CD4-positive, alpha-beta T cell (primary cell): Measurements from ENCODE around the gene SORCS2. TPM values are rescaled to one million over a fixed set of nuclear protein-coding genes. Genes with fewer than 3 reads are reported as not detected.

Experiments used
- ATAC-seq: fragments of 200-7000 bp; cut with Tn5 transposase; one replicate; pipeline ENCODE4 v1.10.0; 2022; ENCODE audit warnings: mild to moderate bottlenecking; ENCODE audit not compliant: poor library complexity
- CTCF ChIA-PET: fragments of 350-600 bp; sonication (Branson Sonifier 250); formaldehyde crosslinking; loops from one replicate; lab custom pipeline; 2021; ENCODE audit warnings: antibody characterized with exemption, inconsistent platforms; lab: Charles Lee
- POLR2A ChIA-PET: fragments of 350-600 bp; sonication (Branson Sonifier 250); formaldehyde crosslinking; loops from one replicate; lab custom pipeline; 2021; ENCODE audit warnings: antibody characterized with exemption, inconsistent platforms; lab: Charles Lee
- DNase-seq, 14 experiments: peaks; one replicate each; pipeline ENCODE4 v3.0.0-alpha.2; 2013 to 2020; ENCODE audit warnings: mixed read lengths in 2 of 14
- H3K27ac ChIP-seq, 2 donors: one replicate each; pipeline versions ENCODE4 v1.5.1 to v1.7.0; 2013; ENCODE audit warnings: low read length in 2 of 2, low read depth in 1 of 2, mild to moderate bottlenecking in 1 of 2
- H3K27me3 ChIP-seq, 2 experiments: 1 replicate in 1 of 2; 2 replicates in 1 of 2; pipeline versions ENCODE4 v1.6.1 to v1.7.0; 2013; ENCODE audit warnings: low read length in 2 of 2, control low read depth in 1 of 2, mild to moderate bottlenecking in 1 of 2, moderate library complexity in 1 of 2; ENCODE audit not compliant: insufficient read depth in 2 of 2, control insufficient read depth in 1 of 2
- H3K36me3 ChIP-seq: one replicate; pipeline ENCODE4 v1.6.1; 2013; ENCODE audit warnings: low read length, control low read depth; ENCODE audit not compliant: insufficient read depth
- H3K4me1 ChIP-seq: one replicate; pipeline ENCODE4 v1.6.1; 2013; ENCODE audit warnings: low read length, control low read depth; ENCODE audit not compliant: insufficient read depth
- H3K4me3 ChIP-seq: one replicate; pipeline ENCODE4 v1.5.1; 2013; ENCODE audit warnings: mild to moderate bottlenecking, low read length, moderate library complexity
- H3K9me3 ChIP-seq, 2 experiments: 1 replicate in 1 of 2; 2 replicates in 1 of 2; pipeline versions ENCODE4 v1.6.1 to v1.7.0; 2013; ENCODE audit warnings: low read length in 2 of 2, mild to moderate bottlenecking in 2 of 2, control low read depth in 1 of 2, moderate library complexity in 1 of 2; ENCODE audit not compliant: control insufficient read depth in 1 of 2, insufficient read depth in 1 of 2
- H3K27ac Mint-ChIP-seq: one replicate; pipeline ENCODE4 v1.8.0; 2020; ENCODE audit warnings: mixed read lengths
- H3K27me3 Mint-ChIP-seq: one replicate; pipeline ENCODE4 v1.8.0; 2021; ENCODE audit warnings: mixed read lengths
- H3K36me3 Mint-ChIP-seq: one replicate; pipeline ENCODE4 v1.8.0; 2021; ENCODE audit warnings: low read depth, mixed read lengths
- H3K4me1 Mint-ChIP-seq: one replicate; pipeline ENCODE4 v1.8.0; 2021; ENCODE audit warnings: low read depth, mixed read lengths
- H3K4me3 Mint-ChIP-seq: one replicate; pipeline ENCODE4 v1.8.0; 2020; ENCODE audit warnings: mild to moderate bottlenecking, mixed read lengths
- H3K9me3 Mint-ChIP-seq: one replicate; pipeline ENCODE4 v1.8.0; 2020; ENCODE audit warnings: mixed read lengths
- intact Hi-C, 2 experiments: fragments of 100-400 bp; cut with DNase I in 1 of 2; cut with micrococcal nuclease in 1 of 2; formaldehyde crosslinking; loops; one replicate each; pipeline versions ENCODE4 v1.15.1 to v1.9.0; 2023 to 2025; cut with DNase I, micrococcal nuclease
- total RNA-seq, 174 experiments: library from RNA in 2 of 174; stranded (reverse) in 2 of 174; gene quantifications; one replicate each; pipeline ENCODE4 v1.2.3 and lab custom pipeline; 2021 to 2026
- TF ChIP-seq, protein P1 (sequence below): fragments of 200-600 bp; IDR thresholded peaks from one replicate; pipeline ENCODE4 v1.8.0; 2022; ENCODE audit warnings: antibody characterized with exemption, mild to moderate bottlenecking

The SORCS2 gene
- total RNA-seq, 2 experiments from 2014 or later, result not detected

DNA sequence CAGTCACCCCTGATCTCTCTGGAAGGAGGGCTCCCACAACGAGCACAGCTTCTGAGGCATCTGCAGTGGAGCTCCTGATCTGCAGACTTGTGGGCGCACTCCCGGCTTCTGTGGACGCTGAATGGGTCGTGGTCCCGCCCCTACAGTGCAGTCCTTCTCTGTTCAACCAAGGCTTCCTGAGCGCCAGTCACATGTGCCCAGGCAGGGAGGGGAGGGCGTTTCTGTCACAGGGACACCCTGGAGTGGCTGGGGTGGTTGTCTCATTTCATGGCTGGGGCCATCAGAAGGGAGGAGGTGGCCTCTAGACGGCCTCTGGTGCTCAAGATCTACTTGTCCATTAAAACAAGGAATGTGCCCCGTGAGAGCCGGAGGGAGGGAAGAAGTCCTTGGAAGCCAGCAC is 309.5 kb downstream of the SORCS2 start:
- H3K9me3 Mint-ChIP-seq, result no peaks in the 10 kb centered on the region
- ChIA-PET CTCF (no interaction called here), POLR2A (no interaction called here)
- no peak overlapping the region for H3K4me3 ChIP-seq
- H3K36me3 ChIP-seq, result no peaks in the 10 kb centered on the region
- no peak overlapping the region for H3K27ac ChIP-seq
- H3K9me3 ChIP-seq, result peaks cover 0 to 3% of the 10 kb centered on the region in 2 experiments
- no peaks in the 10 kb centered on the region for H3K36me3 Mint-ChIP-seq
- no peaks in the 10 kb centered on the region for H3K4me1 ChIP-seq
- H3K4me3 Mint-ChIP-seq, result no peak overlapping the region
- peaks cover 14% of the 10 kb centered on the region for H3K27me3 Mint-ChIP-seq
- TF ChIP-seq, protein P1, sequence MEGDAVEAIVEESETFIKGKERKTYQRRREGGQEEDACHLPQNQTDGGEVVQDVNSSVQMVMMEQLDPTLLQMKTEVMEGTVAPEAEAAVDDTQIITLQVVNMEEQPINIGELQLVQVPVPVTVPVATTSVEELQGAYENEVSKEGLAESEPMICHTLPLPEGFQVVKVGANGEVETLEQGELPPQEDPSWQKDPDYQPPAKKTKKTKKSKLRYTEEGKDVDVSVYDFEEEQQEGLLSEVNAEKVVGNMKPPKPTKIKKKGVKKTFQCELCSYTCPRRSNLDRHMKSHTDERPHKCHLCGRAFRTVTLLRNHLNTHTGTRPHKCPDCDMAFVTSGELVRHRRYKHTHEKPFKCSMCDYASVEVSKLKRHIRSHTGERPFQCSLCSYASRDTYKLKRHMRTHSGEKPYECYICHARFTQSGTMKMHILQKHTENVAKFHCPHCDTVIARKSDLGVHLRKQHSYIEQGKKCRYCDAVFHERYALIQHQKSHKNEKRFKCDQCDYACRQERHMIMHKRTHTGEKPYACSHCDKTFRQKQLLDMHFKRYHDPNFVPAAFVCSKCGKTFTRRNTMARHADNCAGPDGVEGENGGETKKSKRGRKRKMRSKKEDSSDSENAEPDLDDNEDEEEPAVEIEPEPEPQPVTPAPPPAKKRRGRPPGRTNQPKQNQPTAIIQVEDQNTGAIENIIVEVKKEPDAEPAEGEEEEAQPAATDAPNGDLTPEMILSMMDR, result no peak
- intact Hi-C loops, result no loop called here
- H3K27me3 ChIP-seq, result peaks cover 0 to 4% of the 10 kb centered on the region in 2 experiments
- no peak overlapping the region for H3K27ac Mint-ChIP-seq
- ATAC-seq (no peak), DNase-seq (no peak)
- no peaks in the 10 kb centered on the region for H3K4me1 Mint-ChIP-seq

DNA sequence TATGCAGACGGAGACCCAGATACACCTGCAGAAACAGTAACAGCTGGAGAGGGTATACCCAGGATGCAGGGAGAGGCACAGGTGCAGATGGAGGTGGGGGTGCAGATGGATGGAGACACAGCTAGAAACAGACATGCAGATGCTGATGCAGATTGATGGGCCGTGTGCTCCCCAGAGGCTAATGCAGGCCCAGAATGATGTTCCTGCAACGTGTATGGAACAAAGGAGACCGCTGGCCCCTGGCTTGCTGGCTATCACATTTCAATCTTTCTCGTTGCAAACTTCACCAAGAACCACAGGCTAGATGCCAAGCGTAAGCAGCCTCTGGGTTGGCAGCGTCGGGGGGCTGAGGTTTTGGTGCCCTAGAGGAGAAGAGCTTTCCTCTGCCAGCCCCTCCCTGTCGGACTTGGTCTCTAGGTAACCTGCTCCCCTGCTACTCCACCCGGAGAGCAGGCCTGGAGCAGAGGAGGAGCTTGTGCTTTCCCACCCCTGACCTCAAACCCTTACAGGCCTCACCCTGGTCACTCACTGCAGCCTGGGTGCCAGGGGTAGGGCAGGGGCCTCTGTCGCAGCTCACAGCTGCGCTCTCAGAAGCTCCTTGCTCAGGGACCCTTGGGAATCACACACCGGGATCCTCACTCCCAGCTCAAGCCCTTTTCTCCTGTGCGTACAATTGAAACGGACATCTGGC is 311.4 kb downstream of the SORCS2 start:
- TF ChIP-seq, protein P1, result no peak
- Mint-ChIP-seq H3K36me3 (no peaks in the 10 kb centered on the region), H3K4me1 (no peaks in the 10 kb centered on the region), H3K27ac (no peak overlapping the region), H3K27me3 (peaks cover 22% of the 10 kb centered on the region), H3K9me3 (no peaks in the 10 kb centered on the region), H3K4me3 (no peak overlapping the region)
- intact Hi-C loops, result no loop called here
- ATAC-seq (no peak), DNase-seq (no peak)
- CTCF ChIA-PET, result no interaction called here
- Histone ChIP-seq H3K4me1 (no peaks in the 10 kb centered on the region), H3K27ac (no peak overlapping the region), H3K9me3 (peaks cover 0 to 3% of the 10 kb centered on the region in 2 experiments), H3K4me3 (no peak overlapping the region), H3K27me3 (peaks cover 0 to 4% of the 10 kb centered on the region in 2 experiments), H3K36me3 (no peaks in the 10 kb centered on the region)
- POLR2A ChIA-PET, result no interaction called here

DNA sequence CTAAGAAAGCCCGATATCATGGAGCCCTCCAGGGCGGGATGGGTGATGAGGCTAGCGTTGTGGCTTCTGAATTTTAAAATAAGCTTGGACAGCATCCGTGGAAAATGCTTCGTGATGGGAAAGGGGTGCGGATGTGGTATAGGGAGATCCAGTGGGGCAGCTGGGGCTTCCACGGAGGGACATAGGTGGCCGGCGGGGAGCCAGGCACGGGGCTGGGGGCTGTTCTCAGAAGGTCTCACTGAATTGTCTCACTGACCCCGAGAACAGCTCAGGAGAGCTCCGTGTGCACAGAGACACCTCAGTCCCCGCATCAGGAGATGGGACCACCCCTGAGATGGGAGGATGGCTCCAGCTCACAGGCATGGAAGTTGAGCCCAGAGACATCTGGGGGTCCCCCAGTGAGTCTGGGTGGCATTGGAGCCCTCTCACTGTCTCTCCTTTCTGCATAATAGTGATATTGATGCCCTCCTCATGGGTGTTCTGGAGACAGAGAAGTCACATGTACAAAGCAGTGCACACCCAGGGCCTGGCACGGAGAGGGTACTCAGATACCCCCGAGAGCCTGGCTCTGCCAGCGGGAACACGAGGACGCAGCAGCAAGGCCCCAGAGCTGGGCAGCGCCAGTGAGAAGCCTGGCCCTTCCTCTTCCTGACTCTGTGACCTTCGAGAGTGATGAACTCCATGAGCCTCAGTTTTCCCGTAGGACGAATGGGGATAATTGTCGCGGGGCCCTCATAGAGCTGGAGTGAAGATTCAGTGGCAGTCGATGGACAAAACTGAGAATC is 313.0 kb downstream of the SORCS2 start:
- TF ChIP-seq, protein P1, result no peak
- intact Hi-C loops, result no loop called here
- no peak overlapping the region for H3K4me3 ChIP-seq
- Mint-ChIP-seq H3K27me3 (peaks cover 27% of the 10 kb centered on the region), H3K4me1 (no peaks in the 10 kb centered on the region), H3K27ac (no peak overlapping the region), H3K4me3 (no peak overlapping the region), H3K9me3 (no peaks in the 10 kb centered on the region), H3K36me3 (no peaks in the 10 kb centered on the region)
- H3K4me1 ChIP-seq, result no peaks in the 10 kb centered on the region
- CTCF ChIA-PET, result no interaction called here
- peaks cover 0 to 7% of the 10 kb centered on the region in 2 experiments for H3K27me3 ChIP-seq
- ATAC-seq (no peak), DNase-seq (no peak)
- H3K27ac ChIP-seq, result no peak overlapping the region
- POLR2A ChIA-PET, result no interaction called here
- H3K36me3 ChIP-seq, result no peaks in the 10 kb centered on the region
- peaks cover 0 to 14% of the 10 kb centered on the region in 2 experiments for H3K9me3 ChIP-seq
